GM15510 (cell line): ENCODE measurements around the gene TEDC2.

Experiments used
- POLR2A ChIP-seq: IDR thresholded peaks from 3 replicates; pipeline ENCODE4 v1.6.1; 2011; ENCODE audit warnings: borderline replicate concordance; ENCODE audit not compliant: insufficient read length; ENCODE audit errors: extremely low read depth

TEDC2 gene, protein sequence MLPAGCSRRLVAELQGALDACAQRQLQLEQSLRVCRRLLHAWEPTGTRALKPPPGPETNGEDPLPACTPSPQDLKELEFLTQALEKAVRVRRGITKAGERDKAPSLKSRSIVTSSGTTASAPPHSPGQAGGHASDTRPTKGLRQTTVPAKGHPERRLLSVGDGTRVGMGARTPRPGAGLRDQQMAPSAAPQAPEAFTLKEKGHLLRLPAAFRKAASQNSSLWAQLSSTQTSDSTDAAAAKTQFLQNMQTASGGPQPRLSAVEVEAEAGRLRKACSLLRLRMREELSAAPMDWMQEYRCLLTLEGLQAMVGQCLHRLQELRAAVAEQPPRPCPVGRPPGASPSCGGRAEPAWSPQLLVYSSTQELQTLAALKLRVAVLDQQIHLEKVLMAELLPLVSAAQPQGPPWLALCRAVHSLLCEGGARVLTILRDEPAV

DNA sequence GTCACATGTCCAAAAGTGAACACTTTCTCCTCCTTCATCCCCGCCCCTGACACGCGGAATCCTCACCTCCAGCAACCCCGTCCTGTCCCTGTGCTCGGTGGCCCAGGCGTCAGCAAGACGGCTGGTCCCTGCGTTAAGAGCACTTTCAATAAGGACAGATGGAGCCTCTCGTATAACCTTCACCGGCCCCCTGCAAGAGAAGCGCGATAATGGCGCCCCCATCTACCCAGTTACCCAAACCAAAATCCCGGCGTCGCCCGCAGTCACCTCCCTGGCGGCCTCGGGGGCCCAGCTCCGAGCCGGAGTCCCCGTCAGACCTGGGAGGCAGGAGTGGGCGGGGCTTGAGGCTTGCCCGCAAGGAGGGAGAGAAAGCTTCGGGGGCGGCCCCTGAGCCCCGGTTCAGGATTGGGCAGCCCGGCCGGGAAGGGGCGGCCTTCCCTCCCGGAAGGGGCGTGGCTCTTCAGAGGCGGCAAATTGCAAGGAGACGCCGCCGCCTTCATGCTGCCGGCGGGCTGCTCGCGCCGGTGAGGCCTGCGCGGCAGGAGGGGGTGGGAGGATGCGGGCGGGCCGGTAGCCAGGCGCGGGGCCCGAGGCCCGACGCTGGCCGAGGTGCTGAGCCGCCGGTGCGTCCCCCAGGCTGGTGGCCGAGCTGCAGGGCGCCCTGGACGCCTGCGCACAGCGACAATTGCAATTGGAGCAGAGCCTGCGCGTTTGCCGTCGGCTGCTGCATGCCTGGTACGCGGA lies at the start of gene TEDC2:
TEDC2 (plus strand) TSS at position 463 of the 744 bp plus-strand sequence; CDS start at position 499, 36 bp downstream.
- TF ChIP-seq POLR2A, result peak; percentile 70

GRCh38 chr16:2415085-2415484 lies 44.8 kb upstream of the TEDC2 start:
- no peak for TF ChIP-seq POLR2A

DNA sequence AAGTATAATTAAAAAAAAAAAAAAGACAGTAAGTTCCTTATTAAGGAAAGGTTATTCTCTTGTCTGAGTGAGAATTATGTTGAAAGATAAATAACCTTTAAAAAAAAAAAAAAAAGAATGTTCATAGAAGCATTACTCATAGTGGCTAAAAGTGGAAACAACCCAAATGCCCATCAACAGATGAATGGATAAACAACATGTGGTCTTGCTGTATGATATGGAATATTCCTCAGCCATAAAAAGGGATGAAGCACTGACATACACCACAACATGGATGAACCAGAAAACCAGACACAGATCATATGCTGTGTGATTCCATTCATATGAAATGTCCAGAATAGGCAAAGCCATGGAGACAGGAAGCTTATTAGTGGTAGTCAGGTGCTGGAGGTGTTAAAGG lies 39.9 kb upstream of the TEDC2 start:
- no peak for TF ChIP-seq POLR2A

DNA sequence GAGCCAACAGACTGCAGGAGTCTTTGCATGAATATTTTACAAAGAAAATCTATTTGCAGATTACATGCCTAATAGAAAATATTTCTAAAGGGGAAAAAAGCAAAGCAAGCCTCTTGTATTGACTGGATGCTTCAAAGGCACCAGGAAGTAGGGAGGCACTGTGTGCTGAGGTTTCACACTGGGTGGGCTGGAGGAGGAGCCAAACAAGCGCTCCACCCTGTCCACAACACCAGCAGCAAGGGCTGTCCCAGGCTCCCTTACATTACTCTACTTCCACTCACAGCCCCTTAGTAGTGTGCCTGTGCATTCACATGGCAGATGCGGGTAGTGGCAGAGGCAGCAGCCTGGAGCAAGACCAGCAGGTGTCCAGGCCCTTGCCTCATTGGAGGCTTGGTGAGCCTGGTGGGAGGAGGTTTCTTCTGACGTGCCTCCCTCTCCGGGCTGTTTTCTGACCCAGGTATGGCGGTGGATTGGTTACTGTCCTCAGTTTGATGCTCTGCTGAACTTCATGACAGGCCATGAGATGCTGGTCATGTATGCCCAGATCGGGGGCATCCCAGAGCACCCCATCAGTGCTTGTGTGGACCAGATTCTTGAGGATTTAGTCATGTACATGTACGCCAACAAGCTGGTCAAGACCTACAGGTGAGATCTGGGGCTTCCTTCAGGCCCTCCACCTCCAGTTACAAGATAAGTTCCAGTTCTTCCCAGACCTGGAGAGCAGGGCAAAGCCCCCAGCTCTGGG lies 37.6 kb upstream of the TEDC2 start:
- TF ChIP-seq POLR2A, result no peak

GRCh38 chr16:2424061-2425007 lies 35.6 kb upstream of the TEDC2 start:
- no peak for TF ChIP-seq POLR2A

- no peak for TF ChIP-seq POLR2A
These were observed 34.8 kb upstream of the TEDC2 start for GRCh38 chr16:2425008-2425518.

DNA sequence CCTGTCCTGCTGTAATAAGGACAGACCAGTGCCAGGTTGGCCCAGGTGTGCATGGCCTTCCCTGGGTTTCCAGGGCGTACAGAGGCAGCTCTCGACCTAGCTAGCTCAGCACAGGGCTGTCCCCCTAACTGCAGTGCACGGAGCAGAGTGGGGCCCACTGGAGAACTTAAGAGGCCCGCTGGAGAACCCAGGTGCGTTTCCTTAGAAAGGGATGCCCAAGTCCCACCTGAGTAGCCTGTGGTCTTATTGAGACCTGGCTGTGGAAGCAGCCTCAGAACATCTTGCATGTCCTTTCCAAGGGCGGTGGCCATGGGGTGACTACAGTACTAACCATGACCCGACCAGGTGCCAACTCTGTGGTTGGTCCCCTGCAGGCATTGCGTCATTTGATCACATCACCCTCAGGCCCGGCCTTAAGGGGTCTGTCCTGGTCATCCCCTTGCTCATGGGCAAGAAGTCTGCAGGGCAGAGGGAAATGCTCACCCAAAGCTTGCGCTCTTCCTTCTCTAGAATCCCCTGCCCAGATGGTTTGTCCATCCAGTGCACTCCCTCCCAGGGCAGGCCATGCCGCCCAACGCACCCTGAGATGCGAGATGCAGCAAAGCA lies 34.0 kb upstream of the TEDC2 start:
- TF ChIP-seq POLR2A, result no peak

DNA sequence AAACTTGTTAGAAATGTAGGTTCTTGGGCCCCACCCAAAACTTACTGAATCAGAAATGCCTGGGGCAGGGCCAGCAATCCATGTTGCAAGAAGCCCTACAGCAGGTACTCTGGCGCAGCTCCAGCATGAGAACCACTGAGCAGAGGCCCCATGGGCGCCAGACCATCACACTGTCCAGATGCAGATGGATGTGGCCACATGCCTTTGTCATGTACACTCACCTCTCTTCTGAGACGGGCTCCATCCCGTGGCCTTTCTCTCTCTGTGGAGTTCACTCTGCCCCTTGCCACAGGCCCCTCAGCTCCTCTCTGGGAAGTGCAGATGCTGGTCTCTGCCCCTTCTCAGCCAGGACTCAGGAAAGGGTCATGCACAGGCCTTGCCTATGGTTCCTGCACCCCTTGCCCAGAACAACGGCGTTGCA lies 33.0 kb upstream of the TEDC2 start:
- no peak for TF ChIP-seq POLR2A

GRCh38 chr16:2427526-2427925 lies 32.4 kb upstream of the TEDC2 start:
- no peak for TF ChIP-seq POLR2A

DNA sequence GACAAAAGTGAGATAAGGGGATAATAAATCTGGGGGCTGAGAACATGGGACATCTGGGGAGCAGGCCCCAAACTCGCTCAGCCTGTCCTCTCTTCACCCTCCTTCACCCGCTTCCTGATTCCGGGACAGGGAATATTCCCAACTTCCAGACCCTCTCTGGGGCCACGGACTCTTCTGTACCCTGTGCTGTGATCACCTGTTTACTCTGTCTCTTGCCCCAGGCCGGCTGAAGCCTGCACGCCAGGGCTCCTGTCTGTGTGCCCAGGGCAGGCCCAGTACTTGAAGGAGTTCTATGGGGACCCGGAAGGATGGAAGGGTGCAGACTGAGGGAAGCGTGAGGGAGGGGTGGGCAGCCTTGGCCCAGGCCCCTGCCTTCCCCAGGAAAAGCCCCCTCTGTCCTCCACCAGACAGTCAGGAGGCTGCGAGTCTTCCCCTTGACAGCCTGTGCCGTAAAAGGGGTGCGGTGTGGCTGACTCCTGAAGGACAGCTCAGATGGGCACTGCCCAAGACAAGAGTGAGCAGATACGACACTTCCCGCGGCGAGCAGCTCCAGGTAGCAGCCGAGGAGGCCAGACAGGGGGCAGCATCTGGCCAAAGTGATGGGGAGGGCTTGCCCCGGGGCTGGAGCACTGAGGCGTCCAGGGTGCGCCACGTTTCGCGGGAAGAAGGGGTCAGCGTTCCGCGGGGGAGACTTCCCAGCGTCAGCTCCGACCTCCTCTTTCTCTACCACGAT lies 31.7 kb upstream of the TEDC2 start:
- no peak for TF ChIP-seq POLR2A

DNA sequence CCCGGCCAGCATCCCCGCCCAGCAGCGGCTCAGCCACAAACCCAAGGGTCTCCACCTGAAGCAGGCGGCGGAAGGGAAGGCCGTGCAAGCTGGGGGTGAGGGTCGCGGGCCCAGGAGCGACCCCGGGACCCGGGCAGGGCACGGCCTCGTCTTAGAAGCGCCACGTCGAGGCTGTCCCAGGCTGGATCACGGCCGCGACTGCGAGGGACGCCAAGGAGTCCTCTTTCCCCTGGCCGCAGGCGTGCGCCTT lies 31.2 kb upstream of the TEDC2 start:
- TF ChIP-seq POLR2A, result no peak

GRCh38 chr16:2429034-2429770 lies 30.7 kb upstream of the TEDC2 start, which contains the start of gene CCNF:
CCNF (plus strand) TSS chr16:2429447; CDS start chr16:2429482, 35 bp downstream.
- TF ChIP-seq POLR2A, result peak; percentile 79
